Measurements from ENCODE around the gene BMPR1B.

DNA sequence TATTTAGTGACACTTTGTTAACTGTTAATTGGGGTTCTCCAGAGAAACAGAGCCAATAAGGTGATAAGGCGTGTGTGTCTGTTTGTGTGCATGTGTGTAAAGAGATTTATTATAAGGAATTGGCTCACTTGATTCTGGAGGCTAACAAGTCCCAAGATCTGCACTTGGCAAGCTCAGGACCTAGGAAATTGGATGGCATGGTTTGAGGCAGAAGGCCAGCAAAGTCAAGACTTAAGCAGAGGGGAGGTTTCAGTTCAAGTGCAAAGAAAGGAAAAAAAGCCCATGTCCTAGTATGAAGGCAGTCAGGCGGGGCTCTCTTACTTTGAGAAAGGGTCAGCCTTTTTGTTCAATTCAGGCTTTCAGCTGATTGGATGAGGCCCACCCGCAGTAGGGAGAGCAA is 314.1 kb downstream of the BMPR1B start:
- TF ChIP-seq, protein P1, sequence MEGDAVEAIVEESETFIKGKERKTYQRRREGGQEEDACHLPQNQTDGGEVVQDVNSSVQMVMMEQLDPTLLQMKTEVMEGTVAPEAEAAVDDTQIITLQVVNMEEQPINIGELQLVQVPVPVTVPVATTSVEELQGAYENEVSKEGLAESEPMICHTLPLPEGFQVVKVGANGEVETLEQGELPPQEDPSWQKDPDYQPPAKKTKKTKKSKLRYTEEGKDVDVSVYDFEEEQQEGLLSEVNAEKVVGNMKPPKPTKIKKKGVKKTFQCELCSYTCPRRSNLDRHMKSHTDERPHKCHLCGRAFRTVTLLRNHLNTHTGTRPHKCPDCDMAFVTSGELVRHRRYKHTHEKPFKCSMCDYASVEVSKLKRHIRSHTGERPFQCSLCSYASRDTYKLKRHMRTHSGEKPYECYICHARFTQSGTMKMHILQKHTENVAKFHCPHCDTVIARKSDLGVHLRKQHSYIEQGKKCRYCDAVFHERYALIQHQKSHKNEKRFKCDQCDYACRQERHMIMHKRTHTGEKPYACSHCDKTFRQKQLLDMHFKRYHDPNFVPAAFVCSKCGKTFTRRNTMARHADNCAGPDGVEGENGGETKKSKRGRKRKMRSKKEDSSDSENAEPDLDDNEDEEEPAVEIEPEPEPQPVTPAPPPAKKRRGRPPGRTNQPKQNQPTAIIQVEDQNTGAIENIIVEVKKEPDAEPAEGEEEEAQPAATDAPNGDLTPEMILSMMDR (conservative IDR thresholded peaks at IDR 0.05 in 1 of 2, IDR thresholded peaks at IDR 0.05 in 1 of 2; ENCODE audit: extremely low read depth in 1 of 2, insufficient read depth in 1 of 2, low read depth in 1 of 2, low read length in 2 of 2): no peak
- TF ChIP-seq EZH2 (IDR thresholded peaks at IDR 0.05; ENCODE audit: borderline replicate concordance, low read length): no peak

Data from mammary epithelial cell (primary cell).